Stimulated activated CD8-positive, alpha-beta memory T cell treated with anti-CD3 and anti-CD28 coated beads, Interleukin-12 subunit alpha, Interleukin-12 subunit beta, amount 100 ng/mL, for 1 hour (primary cell): ENCODE data around the gene BRINP1.

Source experiments
- DNase-seq: peaks from one replicate; pipeline ENCODE4 v3.0.0-alpha.2; 2020; ENCODE audit warnings: low read depth

Gene BRINP1

DNA sequence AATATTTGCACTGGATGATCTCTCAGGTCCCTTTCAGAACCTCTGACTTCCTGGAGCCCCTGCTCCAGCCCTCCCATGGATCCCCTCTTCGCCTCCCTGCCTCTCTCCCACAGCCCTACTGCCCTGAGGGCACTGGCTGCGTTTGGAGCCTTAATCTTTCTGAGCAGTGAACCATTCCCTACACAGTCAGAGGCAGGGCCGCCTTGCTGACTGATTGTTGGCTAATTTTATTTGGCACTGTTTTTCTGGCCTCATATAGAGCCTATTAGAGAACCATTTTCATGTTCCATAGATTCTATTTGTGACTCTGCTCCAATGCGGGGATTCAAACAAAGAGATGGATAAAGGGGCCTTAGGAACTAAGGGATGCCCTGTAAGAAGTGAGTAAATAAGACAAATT, 91.1 kb downstream of the BRINP1 start:
- DNase-seq, result no peak

DNA sequence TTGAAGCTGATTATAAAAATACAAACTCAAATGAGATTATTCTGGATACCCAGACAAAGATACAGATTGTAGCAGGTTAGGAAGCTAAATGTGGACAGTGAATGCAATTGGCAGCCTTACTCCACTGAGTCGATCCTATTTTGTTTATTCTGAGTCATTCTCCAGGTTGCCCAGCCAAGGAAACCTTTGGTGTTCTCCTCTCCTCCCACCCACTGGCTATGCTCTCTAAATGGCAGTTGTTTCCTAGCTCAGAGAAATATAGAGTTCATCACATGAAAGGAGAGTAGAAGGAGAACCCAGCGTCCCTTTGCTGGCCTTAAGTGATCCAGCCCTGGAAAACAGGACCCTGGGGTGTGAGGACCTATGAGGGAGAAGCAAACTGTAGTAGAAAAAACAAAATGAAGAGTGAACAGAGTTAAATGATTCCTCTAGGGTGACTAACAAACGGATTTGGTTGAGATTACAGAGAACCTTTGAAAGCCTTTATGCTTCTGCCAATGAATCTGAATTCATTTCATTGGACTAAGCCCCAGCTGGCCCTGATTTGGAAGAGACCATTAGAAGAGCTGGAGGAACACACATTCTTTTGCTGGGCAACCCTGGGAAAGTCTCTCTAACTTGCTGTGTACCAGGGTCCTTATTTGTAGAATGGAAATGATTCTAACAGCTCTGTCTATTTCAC, 95.1 kb downstream of the BRINP1 start:
- no peak for DNase-seq

DNA sequence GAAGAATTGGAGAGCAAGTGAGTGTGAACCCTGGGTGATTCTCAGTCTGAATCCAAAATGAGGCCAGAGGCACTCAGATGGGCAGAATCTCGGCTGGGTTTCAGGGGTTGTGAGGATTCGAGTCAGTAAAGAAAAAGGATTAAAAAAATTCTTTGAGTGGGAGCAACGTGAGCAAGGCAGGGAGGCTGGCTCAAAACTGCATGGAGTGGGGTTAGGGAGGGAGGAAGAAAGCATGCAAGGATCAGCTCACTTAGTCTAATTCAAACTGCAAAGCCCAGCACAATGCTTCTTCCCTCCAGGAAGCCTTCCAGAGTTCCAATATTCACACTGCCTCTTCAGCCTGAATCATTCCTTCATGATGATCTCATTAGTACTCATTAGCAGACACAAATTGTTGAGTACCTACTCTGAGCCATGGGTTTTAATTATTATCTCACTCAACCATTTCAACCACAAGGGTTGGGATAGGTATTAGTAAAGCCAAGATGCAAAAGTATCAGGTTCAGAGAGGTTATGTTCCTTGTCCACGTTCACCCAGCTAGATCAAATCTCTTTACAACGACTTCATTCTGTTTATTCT, 95.8 kb downstream of the BRINP1 start:
- DNase-seq, result no peak

DNA sequence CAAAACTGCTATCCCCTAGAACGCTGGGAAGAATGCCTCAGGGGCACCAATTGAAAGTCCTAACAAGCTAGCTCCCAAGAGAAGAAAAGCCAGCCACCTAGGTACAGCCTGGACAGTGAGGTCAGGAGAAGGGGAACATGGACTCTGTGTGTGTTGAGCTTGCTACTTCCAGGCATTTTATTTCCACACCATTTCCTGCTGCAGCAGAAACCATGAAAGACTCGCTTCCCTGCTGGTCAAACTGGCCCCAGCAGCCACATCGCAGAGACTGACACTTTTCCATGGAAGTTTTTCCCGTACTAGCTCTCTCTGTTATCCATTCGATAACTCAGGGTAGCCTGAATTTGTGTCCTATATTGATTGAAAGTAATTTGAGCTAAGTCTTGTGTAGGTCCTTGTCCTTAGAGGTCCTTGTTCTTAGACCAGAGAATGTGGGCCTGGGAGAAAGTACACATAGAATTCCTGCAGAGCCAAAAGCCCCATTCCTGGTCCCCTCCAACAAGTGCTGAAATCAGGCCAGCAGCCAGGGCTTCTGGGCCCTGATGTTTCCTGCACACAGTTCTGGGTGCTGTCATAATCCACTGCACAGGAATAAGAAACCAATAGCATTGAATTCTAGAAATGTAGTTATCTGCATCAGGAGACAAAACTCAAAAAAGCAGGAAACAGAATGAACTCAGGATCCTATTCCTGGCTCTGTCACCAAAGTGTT, 96.6 kb downstream of the BRINP1 start:
- DNase-seq, result no peak

DNA sequence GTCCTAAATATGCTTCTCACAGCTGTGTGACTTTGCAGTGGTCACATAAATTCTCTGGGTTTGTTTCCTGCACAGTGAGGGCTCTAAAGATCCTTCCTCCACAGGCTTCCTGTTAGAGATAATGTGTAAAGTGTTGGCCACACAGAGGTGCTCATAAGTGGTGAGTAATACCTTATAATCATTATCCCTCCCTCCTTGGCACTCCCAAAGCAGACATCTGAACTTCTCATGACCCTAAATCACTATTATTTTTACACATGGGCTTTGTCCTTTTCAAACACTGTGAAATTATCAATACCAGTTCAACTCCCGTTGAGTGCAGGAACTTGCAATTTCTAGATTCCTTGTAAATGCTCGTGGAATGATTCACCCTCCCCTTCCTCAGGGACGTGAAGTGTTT, 100.2 kb downstream of the BRINP1 start:
- no peak for DNase-seq

DNA sequence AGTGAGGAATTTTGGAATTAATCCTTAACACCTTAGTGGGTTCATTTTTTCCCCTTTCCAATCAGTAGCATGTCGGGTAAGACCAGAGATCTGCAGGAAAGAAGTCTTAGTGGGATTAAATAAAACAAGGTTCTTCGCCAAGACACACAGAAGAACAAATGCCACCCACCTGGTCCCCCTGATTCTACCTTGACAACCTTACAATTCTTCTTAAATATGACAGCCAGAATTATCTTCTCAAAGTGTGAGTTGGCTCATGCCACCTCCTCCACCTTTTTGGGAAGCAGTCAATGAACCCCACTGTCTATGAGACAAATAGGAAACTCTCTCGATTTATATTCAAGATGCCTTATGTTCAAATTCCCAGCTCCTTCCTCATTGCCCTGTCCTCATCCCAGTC, 105.1 kb downstream of the BRINP1 start:
- DNase-seq, result no peak

DNA sequence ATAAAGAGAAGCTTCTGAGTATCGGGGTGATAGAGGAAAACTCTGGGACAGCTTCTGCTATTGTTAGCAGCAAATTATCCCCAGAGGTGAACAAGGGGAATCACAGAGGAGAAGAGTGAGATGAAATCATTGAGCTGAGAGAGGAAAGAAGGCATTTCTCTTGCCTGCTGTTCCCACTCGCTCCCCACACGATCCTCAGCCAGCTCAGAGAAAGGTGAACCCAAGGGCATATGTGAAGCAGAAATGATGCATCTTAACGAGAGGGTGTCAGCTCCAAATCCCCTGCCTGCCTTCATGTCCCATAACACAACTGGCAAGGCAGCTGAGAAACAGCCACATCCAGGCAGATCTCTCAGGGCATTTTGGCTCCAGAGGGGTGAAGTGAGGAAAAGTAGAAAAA, 111.6 kb downstream of the BRINP1 start:
- DNase-seq, result no peak

DNA sequence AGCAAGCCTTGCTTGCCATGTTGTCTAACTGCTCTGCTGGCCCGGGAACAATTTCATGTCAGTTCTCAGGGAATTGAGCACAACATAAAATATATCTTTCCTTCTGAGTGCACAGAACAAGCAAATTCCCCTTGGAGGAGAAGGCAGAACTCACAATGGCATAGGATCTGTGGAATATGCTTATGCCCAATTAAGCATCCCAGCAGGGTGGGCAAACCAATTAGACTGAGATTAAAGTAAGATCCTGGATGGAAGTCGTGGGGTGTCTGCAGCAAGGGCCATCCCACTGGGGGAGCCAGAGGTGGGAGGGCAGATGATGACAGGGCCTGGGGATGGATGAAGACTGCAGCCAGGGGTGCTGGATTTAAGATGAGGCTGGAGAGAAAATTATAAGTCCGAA, 114.1 kb downstream of the BRINP1 start:
- no peak for DNase-seq

DNA sequence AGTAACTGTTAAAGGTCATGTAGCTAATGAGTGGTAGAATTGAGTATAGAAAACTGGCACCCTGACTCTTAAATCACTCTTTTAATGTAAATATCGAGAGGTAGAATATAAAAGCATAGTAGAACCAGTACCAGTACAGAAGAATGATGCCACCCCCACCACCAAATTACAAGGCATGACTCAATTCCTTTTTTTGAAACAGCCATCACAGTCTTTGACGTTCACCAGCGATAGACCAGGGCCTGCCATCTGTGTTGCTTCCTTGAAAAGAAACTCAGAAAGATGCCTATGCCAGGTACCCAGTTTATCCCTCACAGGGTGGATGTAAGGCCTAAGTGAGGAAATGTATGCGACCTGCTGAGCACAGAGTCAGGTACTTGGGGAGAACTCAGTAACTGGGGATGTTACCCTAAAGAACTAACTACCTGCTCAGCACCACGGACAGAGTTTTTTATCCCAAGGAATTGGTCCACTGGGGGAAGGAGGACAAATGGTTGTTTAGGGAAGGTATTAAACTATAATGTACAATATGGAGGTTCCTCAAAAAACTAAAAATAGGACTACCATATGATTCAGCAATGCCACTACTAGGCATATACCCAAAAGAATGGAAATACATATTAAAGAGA, 116.5 kb downstream of the BRINP1 start:
- no peak for DNase-seq

DNA sequence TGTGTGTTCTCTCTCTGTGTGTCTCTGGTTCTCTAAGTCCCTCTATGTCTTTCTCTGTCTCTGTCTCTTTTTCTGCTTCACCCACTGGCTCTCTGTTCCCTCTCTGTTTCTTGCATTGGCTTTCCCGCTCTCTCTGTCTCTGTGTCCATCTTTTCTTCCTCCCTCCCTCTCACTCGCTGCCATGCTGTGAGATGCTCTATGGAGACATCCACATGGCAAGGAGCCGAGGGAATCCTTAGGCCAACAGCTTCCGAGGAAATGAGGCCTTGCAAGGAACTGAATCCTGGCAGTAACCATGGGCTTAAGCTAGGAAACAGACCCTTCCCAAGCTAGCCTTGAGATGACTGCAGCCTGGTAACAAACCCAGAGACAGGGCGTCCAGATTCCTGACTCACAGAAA, 117.3 kb downstream of the BRINP1 start:
- no peak for DNase-seq

DNA sequence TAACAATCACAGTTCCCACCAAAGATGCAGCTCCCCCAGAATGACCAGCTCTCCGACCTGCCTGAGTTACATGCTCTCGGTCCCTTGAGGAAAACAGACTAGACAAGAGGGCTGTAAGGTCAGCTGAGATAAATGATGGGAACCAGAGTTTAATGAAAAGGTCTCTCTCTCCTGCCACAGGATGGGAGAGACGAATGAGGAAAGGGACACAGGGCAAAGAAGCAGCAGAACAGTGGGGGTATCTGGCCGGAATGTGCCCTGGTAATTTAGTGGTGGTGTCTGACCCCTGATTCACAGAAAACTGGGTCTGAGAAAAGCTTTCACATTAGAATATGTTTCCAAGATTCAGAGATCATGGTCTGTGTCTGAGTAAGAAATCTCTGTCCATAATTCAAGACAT, 118.5 kb downstream of the BRINP1 start:
- no peak for DNase-seq

DNA sequence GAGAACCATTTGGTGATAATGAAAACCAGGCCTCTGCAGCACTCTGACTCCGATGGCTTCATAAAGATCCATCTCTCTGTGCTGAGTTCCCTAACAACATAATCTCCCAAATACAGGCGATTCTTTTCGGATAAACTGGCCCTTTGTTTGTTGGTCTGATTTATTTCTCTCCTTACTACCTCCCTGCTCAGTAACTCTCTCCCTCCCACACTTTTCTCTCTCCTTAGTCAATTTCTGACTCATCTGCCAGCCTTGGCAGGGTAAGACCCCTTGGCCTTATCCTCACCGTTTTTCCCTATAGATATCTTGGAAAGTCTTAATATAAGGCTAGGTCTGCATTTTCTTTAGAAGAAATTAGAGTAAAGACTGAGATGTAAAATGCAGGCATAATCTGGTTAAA, 128.7 kb downstream of the BRINP1 start:
- DNase-seq, result no peak

DNA sequence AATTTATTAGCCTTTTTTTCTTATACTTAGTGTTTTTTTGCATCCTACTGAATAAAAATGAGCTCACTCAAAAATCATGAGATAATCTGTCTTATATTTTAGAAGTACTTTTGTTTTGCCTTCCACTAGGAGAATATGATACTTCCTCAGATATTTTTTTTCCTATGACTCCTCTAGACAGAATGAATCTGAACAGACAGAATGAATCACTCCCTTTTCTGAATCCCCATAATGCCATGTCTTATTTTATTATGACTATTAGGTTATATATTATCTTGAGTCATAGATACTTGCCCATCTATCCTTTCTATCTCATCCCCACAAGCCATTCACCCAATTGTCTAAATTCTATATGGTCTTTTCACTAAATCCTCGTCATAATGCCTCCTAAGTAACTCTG, 134.6 kb downstream of the BRINP1 start:
- no peak for DNase-seq

DNA sequence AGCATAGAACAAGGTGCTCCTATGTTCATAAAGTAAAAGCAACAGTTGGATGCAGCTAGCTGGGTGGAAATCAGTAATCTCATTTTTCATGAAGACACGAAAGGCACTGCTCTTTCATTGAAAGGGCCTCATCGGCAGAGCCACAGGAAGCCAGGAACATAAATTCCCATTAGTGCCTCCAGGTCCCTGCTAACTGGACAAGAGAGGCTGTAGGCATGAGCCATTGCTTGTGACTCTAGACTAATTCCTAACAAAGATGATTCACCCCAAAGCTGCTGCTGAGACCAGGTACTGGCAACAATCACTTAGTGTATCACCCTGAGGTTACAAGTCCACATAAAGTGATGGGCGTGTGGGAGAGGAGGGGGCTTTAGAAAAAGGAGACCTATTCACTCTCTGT, 141.8 kb downstream of the BRINP1 start:
- no peak for DNase-seq

DNA sequence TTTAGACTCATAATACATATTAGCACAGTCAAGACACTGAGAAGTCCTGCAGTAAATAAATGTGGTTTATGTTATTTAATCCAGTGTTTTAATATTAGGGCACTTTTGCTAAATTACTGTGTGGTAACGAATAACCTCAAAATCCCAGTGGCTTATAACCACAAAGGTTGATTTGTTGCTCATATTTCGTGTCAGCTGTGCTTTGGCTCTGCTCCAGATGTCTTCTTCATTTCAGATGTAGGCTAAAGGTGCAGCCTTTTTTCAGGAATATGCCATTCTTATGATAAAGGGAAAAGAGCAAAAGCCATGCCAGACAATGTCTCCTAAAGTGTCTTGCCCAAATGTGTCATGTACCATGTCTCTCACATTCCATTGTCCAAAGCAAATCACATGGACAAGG, 144.8 kb downstream of the BRINP1 start:
- DNase-seq, result no peak

DNA sequence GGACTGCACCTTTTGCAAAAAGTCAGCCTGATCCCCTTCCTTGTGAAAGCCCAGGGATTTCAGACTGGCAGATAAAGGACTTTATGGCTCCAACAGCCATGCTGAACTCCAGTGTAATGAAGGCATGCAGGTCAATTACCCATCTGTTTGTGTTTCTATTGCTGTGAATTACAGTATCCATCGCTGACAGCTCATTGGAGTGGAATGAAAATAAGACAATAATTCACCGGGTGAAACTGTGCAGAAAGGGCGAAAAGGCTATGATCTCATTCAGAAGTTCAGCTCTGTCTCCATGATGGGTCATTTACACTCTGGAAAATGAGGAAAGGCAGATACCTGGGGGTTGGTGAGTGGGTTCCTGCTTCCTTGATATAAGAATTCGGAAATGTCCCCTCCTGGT, 148.0 kb downstream of the BRINP1 start:
- no peak for DNase-seq

DNA sequence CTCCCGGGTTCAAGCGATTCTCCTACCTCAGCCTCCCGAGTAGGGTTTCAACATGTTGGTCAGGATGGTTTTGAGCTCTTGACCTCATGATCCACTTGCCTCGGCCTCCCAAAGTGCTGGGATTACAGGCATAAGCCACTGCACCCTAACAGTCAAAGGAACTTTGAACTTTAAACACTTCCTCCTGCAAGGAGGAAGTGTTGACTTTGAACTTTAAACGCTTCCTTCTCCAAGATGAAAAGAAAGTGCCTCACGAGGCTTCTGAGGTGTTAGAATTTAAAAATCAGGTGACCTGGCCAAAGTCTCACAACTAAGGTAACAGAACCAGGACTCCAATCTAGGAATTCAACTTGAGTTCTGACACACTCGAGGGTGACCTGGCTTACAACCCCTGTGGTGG, 150.9 kb downstream of the BRINP1 start:
- DNase-seq, result no peak

DNA sequence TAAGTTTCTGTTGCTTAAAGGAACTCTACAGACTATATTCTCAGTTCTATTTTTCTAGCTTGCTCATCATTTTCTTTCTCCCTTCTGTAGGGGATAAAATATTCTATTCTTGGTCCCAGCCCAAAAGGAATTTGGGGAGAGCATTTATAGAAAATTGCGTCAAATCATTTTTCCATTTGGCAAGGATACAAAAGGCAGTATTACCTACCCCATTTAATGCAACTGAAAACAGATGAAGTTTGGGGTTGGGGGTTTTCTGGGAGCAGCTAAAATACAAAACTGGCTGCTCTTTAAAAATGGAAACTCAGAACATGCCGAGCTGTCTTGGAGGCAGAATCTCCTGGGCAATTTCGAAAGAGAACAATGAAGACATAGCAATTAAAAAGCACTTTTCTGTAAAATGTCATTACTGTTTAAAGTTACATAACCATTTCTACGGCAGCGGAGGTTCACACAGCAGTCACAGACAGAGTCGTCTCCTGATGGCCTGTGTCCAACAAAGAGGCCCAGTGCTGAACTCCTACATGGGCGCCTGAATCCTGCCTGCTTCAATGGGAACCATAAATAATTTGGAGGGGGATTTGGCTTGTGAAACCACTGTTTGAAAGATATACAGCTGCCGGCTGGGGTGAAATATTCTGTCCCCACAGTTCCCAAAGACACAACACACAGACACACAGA, 152.4 kb downstream of the BRINP1 start:
- no peak for DNase-seq

DNA sequence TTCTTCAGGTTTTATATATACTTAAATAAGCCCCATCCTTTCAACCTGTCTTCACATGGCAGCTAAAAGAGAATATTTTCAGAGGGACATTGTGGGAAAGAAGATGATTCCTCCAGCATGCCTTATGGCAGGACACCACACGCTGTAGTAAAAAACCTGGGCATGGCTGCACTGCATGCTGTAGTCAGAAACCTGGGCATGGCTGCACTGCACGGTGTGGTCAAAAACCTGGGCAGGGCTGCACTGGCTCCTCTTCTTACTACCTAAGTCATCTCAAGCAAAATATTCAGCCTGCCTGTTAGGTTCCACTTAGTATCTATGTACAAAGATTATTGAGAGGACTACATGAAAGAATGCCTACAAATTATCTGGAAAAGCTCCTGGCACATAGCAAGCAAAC, 153.6 kb downstream of the BRINP1 start:
- DNase-seq, result no peak

DNA sequence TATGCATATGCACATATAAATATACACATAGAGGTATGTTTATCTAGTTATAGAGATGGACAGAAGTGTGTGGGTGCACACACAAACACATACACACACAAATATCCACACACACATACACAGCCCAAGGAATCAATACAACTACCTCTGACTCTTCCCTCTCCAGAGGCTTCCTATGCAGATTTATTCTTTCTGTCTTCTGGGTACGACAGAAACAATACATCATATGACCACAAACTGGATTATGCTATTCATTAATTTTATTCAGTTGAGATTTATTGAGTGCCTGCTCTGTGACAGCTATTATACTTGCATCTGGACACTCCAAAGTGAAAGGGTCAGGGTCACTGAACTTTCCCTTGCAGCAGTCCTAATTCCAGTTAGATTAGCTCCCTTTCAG, 155.8 kb downstream of the BRINP1 start:
- no peak for DNase-seq

DNA sequence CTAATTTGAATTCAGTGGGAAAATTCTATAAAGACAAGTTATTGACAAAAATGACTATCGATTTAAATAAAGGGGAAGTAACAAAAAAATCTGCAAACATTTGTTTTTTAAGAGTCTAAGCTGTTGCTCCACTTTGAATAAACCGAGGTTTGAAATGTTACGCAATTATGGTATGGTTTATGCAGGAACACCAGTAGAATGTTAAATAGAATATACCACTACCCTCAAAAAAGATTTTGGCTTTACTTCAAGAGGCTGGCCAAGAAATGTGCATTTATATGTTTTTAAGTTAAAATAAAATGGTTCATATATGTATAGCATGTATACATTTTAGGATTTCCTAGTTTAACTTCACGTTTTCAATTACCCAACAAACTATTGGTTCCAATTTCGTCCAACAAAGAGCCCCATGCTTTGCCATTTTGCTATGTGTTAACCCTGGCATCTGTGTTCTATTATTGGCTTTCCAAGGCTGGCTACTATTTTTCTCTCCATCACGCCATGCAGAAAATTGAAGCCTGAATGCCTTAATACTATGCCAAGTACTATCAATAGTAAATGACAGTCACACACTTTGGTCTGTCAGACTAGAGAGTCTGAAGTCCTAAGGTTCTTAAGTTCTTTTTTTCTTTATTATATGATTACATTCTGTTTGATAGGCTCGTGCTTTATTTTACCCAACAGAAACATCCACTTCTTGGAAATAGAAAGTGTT, 171.2 kb downstream of the BRINP1 start:
- DNase-seq, result no peak

DNA sequence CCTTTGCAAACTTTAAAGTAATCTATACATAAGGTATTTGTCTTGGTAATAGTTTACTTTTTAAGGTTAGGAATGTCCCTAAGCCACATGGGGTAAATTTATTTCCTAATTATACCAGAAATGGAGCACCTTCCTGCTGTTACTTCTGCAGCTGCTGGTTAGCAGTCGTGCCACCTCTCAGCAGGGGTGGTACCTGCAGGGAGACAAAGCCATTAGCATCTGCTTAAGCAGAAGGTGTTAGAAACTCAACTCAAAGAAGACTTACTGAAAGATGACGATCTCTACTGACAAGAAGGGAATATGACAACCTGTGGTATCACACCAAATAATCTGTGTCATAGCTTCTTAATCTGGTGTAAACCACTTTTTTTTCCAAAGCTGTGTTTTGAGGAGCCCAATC, 173.7 kb downstream of the BRINP1 start:
- no peak for DNase-seq
